Stomach smooth muscle (tissue), 2 donors: ENCODE results near the gene GOSR2.
A peak's percentile ranks its signal among the peaks of the same experiment; 100 is the strongest.
"Not testable (repeated sequence)": the region's sequence is repeated elsewhere in the genome, so short reads cannot be mapped to it uniquely, and the experiment has no call there.

ENCODE experiments used
- H3K27ac ChIP-seq: one replicate; pipeline ENCODE4 v1.7.0; 2013; ENCODE audit warnings: mild to moderate bottlenecking, low read length, inconsistent platforms
- H3K27me3 ChIP-seq, 2 donors: one replicate each; pipeline ENCODE4 v1.7.0; 2013; ENCODE audit warnings: low read length in 2 of 2; ENCODE audit not compliant: insufficient read depth in 2 of 2, control insufficient read depth in 1 of 2
- H3K36me3 ChIP-seq, 2 donors: one replicate each; pipeline ENCODE4 v1.7.0; 2013; ENCODE audit warnings: low read length in 2 of 2; ENCODE audit not compliant: control insufficient read depth in 2 of 2, insufficient read depth in 2 of 2
- H3K4me1 ChIP-seq: one replicate; pipeline ENCODE4 v1.7.0; 2013; ENCODE audit warnings: low read length; ENCODE audit not compliant: control insufficient read depth, insufficient read depth
- H3K4me3 ChIP-seq, 2 donors: one replicate each; pipeline ENCODE4 v1.7.0; 2013; ENCODE audit warnings: low read length in 2 of 2
- H3K9ac ChIP-seq, 2 donors: one replicate each; pipeline ENCODE4 v1.7.0; 2013; ENCODE audit warnings: low read length in 2 of 2, mild to moderate bottlenecking in 1 of 2
- H3K9me3 ChIP-seq, 2 donors: one replicate each; pipeline ENCODE4 v1.7.0; 2013; ENCODE audit warnings: low read length in 2 of 2; ENCODE audit not compliant: control insufficient read depth in 2 of 2
- donor health status: healthy.
- donor health status: Pancreatic carcinoma.

Gene GOSR2

DNA sequence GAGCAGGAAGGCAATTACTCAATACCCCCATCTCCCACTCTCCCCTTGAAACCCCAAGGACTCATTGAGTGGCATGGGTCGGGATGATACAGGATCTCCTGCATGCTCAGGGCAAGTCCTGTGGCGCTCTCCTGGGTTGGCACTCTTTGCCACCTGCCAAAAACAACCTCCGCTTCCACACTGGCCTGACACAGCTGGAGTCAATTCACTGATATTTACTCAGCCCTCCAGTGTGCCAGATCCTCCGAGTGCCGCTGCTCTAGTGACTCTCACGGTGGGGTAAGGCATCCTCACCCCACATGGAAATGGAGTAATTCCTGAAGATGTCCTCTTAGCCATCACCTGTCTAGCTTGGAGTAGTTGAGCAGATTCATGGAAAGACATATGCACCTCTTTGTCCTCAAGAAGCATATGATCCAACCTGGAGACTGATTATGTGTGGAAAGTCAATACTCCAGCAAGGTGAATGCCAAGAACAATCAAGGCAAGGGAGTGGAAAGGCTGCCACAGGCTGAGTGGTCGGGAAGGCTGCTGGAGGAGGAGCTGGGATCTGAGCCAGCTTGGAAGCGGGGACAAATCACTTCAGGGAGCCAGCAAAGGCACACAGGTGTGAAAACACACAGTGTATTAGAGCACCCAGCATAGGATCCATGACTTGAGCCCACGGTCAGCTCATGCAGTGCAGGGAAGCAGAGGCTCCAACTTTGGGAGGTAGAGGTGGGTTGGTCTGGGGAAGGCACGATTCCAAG is 12.6 kb upstream of the GOSR2 start:
- Histone ChIP-seq H3K27ac (no peak overlapping the region), H3K4me1 (no peaks in the 10 kb centered on the region), H3K4me3 (no peak overlapping the region), H3K9ac (no peak overlapping the region), H3K9me3 (no peaks in the 10 kb centered on the region), H3K27me3 (peaks cover 0 to 9% of the 10 kb centered on the region in 2 donors), H3K36me3 (no peaks in the 10 kb centered on the region)

DNA sequence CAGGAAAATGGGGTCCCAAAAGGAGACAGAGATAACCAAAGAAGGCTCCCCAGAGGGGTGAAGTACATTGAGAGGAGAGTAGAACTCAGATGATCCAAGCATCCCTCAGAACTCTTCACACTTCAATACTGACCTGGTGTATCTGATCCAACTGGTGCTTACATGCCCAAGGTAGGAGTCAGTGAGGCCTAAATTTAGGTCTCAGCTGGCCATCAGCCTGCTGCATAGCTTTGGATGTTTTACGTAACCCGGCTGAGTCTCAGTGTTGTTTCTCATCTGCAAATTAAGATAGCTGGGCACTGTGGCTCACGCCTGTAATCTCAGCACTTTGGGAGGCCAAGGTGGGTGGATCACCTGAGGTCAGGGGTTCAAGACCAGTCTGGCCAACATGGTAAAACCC is 11.6 kb upstream of the GOSR2 start:
- no peak overlapping the region for H3K4me3 ChIP-seq
- no peak overlapping the region for H3K9ac ChIP-seq

DNA sequence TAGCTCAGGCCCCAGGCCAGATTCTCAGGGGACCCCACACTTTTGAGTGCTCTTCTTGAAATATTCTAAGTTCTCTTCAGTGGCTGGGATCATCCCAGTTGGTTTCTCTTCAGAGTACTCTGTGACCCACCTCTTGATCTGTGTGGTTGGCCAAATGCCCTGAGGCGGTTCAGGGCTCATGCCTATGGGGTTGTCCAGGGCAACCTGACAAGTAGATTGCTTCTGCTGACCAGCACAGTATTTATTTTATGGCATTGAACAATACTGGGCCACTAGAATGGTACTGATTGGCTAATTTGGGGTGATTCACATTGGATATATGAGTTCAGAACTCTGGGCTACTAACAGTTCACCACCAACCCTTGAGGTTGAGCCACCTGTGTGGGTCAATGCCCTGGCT is 7.4 kb upstream of the GOSR2 start:
- no peak overlapping the region for H3K27ac ChIP-seq
- H3K9me3 ChIP-seq: peaks cover 0 to 4% of the 10 kb centered on the region in 2 donors
- H3K4me3 ChIP-seq: no peak overlapping the region
- H3K4me1 ChIP-seq: no peaks in the 10 kb centered on the region
- H3K27me3 ChIP-seq: peaks cover 0 to 4% of the 10 kb centered on the region in 2 donors
- H3K9ac ChIP-seq: no peak overlapping the region
- H3K36me3 ChIP-seq: no peaks in the 10 kb centered on the region

More for the DNA sequence above, 11.6 kb upstream of the GOSR2 start:
- H3K27ac ChIP-seq: no peak overlapping the region
- H3K9me3 ChIP-seq: peaks cover 0 to 4% of the 10 kb centered on the region in 2 donors
- no peaks in the 10 kb centered on the region for H3K4me1 ChIP-seq
- no peaks in the 10 kb centered on the region for H3K36me3 ChIP-seq
- H3K27me3 ChIP-seq: peaks cover 0 to 9% of the 10 kb centered on the region in 2 donors

DNA sequence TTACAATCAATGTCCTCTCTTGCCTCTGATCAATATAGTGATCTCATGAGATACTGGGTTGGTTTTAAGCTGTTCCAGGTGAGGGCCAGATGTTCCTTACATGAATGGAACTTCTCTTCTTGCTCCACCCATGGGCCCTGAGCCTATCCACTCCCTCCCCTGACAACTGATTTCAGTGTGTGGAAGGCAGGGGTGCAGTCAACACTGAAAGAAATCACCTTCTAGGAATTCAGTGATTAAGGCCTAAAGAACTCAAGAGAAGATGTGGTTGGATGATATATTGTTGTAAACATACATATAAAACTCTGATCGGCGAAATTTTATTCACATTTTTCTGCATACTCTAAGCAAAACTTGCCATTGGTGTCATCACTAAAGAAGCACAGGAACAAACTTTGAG is 6.7 kb upstream of the GOSR2 start:
- H3K9me3 ChIP-seq: peaks cover 0 to 4% of the 10 kb centered on the region in 2 donors
- no peaks in the 10 kb centered on the region for H3K36me3 ChIP-seq
- no peak overlapping the region for H3K4me3 ChIP-seq
- no peak overlapping the region for H3K9ac ChIP-seq
- H3K27me3 ChIP-seq: peaks cover 0 to 4% of the 10 kb centered on the region in 2 donors
- no peaks in the 10 kb centered on the region for H3K4me1 ChIP-seq
- no peak overlapping the region for H3K27ac ChIP-seq

DNA sequence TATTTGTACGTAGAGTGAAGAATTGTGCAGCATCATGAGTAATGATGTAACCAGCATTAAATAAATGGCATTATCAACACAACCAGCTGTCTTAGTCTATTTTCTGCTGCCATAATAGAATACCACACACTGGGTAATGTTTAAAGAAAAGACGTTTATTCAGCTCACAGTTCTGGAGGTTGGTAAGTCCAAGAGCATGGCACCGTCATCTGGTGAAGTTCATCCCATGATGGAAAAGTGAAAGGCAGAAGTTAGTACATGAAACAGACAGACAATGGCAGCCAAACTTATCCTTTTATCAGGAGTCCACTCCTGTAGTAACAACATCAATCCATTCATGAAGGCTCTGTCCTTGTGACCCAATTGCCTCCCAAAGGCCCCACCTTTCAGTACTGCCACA is 6.3 kb upstream of the GOSR2 start:
- H3K4me1 ChIP-seq: no peaks in the 10 kb centered on the region
- H3K36me3 ChIP-seq: no peaks in the 10 kb centered on the region
- H3K27me3 ChIP-seq: peaks cover 0 to 4% of the 10 kb centered on the region in 2 donors
- H3K9ac ChIP-seq: no peak overlapping the region
- peaks cover 0 to 4% of the 10 kb centered on the region in 2 donors for H3K9me3 ChIP-seq
- no peak overlapping the region for H3K4me3 ChIP-seq
- H3K27ac ChIP-seq: no peak overlapping the region

DNA sequence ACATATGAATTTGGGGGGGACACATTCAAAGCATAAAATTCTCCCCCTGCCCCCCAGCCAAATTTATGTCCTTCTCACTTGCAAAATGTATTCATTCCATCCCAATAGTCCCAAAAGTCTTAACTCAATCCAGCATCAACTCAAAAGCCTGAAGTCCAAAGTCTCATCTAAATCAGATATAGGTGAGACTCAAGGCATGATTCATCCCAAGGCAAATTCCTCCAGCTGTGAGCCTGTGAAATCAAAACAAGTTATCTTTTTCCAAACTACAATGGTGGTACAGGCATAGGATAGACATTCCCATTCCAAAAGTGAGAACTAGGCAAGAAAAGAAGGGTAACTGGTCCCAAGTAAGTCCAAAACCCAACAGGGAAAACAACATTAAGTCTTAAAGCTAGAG is 5.9 kb upstream of the GOSR2 start:
- Histone ChIP-seq H3K27ac (no peak overlapping the region), H3K36me3 (no peaks in the 10 kb centered on the region), H3K4me3 (no peak overlapping the region), H3K9ac (no peak overlapping the region), H3K27me3 (peaks cover 0 to 2% of the 10 kb centered on the region in 2 donors), H3K9me3 (peaks cover 0 to 4% of the 10 kb centered on the region in 2 donors), H3K4me1 (no peaks in the 10 kb centered on the region)

DNA sequence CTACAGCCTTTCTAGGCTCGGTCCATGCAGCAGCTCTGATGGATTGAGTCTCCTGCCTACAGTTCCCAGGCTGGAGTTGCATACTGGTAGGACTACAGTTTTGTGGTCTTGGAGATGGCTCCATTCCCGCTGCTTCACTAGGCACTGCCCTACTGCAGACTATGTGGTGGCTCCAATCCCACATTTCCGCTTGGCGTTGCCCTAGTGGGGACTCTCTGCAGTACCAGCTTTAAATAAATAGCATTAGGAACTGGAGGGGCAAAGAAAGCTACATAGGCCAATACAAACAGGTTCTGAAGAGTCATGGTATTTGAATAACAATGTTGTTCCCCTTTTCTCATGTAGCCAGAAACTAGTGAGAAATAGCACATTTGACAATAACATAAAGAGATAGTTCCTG is 5.4 kb upstream of the GOSR2 start:
- Histone ChIP-seq H3K36me3 (no peaks in the 10 kb centered on the region), H3K9ac (no peak overlapping the region), H3K27me3 (no peaks in the 10 kb centered on the region), H3K4me1 (no peaks in the 10 kb centered on the region), H3K4me3 (no peak overlapping the region), H3K9me3 (peaks cover 0 to 4% of the 10 kb centered on the region in 2 donors), H3K27ac (no peak overlapping the region)

DNA sequence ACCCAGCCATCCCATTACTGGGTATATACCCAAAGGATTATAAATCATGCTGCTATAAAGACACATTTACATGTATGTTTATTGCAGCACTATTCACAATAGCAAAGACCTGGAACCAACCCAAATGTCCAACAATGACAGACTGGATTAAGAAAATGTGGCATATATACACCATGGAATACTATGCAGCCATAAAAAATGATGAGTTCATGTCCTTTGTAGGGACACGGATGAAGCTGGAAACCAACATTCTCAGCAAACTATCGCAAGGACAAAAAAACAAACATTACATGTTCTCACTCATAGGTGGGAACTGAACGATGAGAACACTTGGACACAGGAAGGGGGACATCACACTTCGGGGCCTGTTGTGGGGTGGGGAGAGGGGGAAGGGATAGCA is 998 bp upstream of the GOSR2 start:
- peak overlapping the region in 1 of 2 donors; percentile 99 for H3K4me3 ChIP-seq
- not testable (repeated sequence) for H3K9me3 ChIP-seq, H3K27ac ChIP-seq, H3K27me3 ChIP-seq, H3K9ac ChIP-seq, H3K4me1 ChIP-seq, H3K36me3 ChIP-seq

DNA sequence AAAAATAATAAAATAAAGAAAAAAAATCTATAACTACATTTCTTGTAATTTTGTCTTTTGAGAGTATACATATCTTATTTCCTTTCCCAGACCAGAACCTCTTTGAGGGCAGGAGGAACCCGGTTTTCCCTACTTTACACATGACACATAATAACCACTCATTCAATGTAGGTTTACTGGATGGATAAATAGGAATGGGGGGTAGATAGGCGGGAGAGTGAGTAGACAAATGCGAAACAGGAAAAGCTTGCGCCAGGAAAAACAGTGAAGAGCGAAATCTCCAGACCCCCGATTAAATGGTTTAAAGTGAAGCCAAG is 515 bp upstream of the GOSR2 start:
- Histone ChIP-seq H3K4me3 (peak overlapping the region; percentile 99 to 100), H3K9me3 (no peaks in the 10 kb centered on the region), H3K27me3 (no peaks in the 10 kb centered on the region), H3K9ac (peak overlapping the region; percentile 99), H3K36me3 (no peaks in the 10 kb centered on the region), H3K4me1 (no peaks in the 10 kb centered on the region), H3K27ac (peak overlapping the region; percentile 97)

DNA sequence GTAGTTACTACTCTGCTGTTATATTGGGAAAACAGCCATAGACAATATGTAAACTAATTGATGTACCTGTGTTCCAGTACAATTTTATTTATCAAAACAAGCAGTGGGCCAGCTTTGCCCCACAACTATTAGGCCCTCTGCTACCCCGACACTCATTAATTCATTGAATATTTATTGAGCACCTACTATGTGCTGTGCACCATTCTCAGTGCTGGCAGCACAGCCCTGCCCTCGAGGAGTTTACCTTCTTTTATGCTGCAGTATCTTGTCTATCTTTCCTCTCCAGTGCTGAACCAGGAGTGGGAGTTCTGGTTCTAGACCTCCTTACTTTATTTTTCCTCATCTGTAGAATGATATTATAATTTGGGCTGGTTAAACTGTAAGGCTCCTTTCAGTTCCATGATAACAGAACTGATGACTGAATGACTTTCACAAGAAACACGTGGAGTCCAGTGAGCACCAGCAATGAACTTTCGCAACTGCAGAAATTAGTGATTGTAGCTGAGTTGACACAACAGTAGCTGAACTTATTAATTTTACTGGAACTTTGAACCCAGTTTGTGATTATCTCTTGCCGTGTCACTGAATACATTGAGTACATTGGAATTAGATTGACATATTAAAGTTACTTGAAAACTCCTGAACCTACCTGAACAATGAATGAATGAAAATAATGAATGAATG is 2.4 kb downstream of the GOSR2 start:
- H3K9me3 ChIP-seq: no peaks in the 10 kb centered on the region
- peaks cover 5 to 7% of the 10 kb centered on the region in 2 donors for H3K36me3 ChIP-seq
- no peaks in the 10 kb centered on the region for H3K27me3 ChIP-seq
- H3K4me1 ChIP-seq: no peaks in the 10 kb centered on the region
- H3K4me3 ChIP-seq: no peak overlapping the region
- H3K9ac ChIP-seq: no peak overlapping the region
- no peak overlapping the region for H3K27ac ChIP-seq
